Effector memory CD8-positive, alpha-beta T cell (primary cell): ENCODE measurements around the gene SUB1.
"Not testable (repeated sequence)": the region's sequence is repeated elsewhere in the genome, so short reads cannot be mapped to it uniquely, and the experiment has no call there.

Experiments used
- ATAC-seq: fragments of 150-1000 bp; cut with Tn5 transposase; replicated peaks from 2 replicates; pipeline ENCODE4 v1.10.0; 2021; ENCODE audit warnings: mild to moderate bottlenecking, moderate library complexity
- DNase-seq, 3 experiments: peaks; one replicate each; pipeline ENCODE4 v3.0.0; 2021
- H3K27ac Mint-ChIP-seq, 2 donors: one replicate each; pipeline ENCODE4 v1.8.0; 2022; ENCODE audit warnings: mild to moderate bottlenecking in 2 of 2, mixed read lengths in 2 of 2, moderate library complexity in 2 of 2
- H3K27me3 Mint-ChIP-seq, 2 donors: one replicate each; pipeline ENCODE4 v1.8.0; 2022; ENCODE audit warnings: mixed read lengths in 2 of 2
- H3K36me3 Mint-ChIP-seq: one replicate; pipeline ENCODE4 v1.8.0; 2022; ENCODE audit warnings: mild to moderate bottlenecking, moderate library complexity, mixed read lengths; ENCODE audit not compliant: insufficient read depth
- H3K4me1 Mint-ChIP-seq, 2 donors: one replicate each; pipeline ENCODE4 v1.8.0; 2022; ENCODE audit warnings: low read depth in 2 of 2, mixed read lengths in 2 of 2
- H3K4me3 Mint-ChIP-seq, 2 donors: one replicate each; pipeline ENCODE4 v1.8.0; 2022; ENCODE audit warnings: mild to moderate bottlenecking in 2 of 2, mixed read lengths in 2 of 2, moderate library complexity in 2 of 2
- H3K9me3 Mint-ChIP-seq, 2 donors: one replicate each; pipeline ENCODE4 v1.8.0; 2022; ENCODE audit warnings: mixed read lengths in 2 of 2

The SUB1 gene

GRCh38 chr5:32621256-32621655, 35.9 kb downstream of the SUB1 start:
- Mint-ChIP-seq H3K4me1 (no peaks in the 10 kb centered on the region), H3K9me3 (no peaks in the 10 kb centered on the region), H3K27ac (no peak overlapping the region), H3K27me3 (peaks cover 4 to 10% of the 10 kb centered on the region in 2 donors), H3K36me3 (no peaks in the 10 kb centered on the region), H3K4me3 (no peak overlapping the region)
- ATAC-seq (no peak), DNase-seq (no peak)

- Mint-ChIP-seq H3K36me3 (no peaks in the 10 kb centered on the region), H3K9me3 (no peaks in the 10 kb centered on the region), H3K27ac (no peak overlapping the region), H3K4me3 (no peak overlapping the region), H3K4me1 (no peaks in the 10 kb centered on the region), H3K27me3 (peaks cover 7 to 10% of the 10 kb centered on the region in 2 donors)
- DNase-seq (no peak), ATAC-seq (no peak)
These were observed 39.7 kb downstream of the SUB1 start for GRCh38 chr5:32625106-32625505.

GRCh38 chr5:32625547-32625946, 40.2 kb downstream of the SUB1 start:
- Mint-ChIP-seq H3K27me3 (peaks cover 7 to 10% of the 10 kb centered on the region in 2 donors), H3K4me1 (no peaks in the 10 kb centered on the region), H3K9me3 (no peaks in the 10 kb centered on the region), H3K36me3 (no peaks in the 10 kb centered on the region), H3K4me3 (no peak overlapping the region), H3K27ac (no peak overlapping the region)
- no peak for DNase-seq
- ATAC-seq, result no peak

- Mint-ChIP-seq H3K27ac (no peak overlapping the region), H3K27me3 (peaks cover 4 to 7% of the 10 kb centered on the region in 2 donors), H3K4me3 (no peak overlapping the region), H3K4me1 (no peaks in the 10 kb centered on the region), H3K36me3 (no peaks in the 10 kb centered on the region), H3K9me3 (no peaks in the 10 kb centered on the region)
- ATAC-seq, result no peak
- DNase-seq, result no peak
These were observed 42.0 kb downstream of the SUB1 start for GRCh38 chr5:32627219-32627870.

GRCh38 chr5:32628049-32628844, 42.9 kb downstream of the SUB1 start:
- no peak for DNase-seq
- Mint-ChIP-seq H3K27me3 (peaks cover 0 to 7% of the 10 kb centered on the region in 2 donors), H3K27ac (no peak overlapping the region), H3K4me1 (no peaks in the 10 kb centered on the region), H3K9me3 (no peaks in the 10 kb centered on the region), H3K36me3 (no peaks in the 10 kb centered on the region), H3K4me3 (no peak overlapping the region)
- no peak for ATAC-seq

- ATAC-seq (no peak), DNase-seq (no peak)
- Mint-ChIP-seq H3K36me3 (no peaks in the 10 kb centered on the region), H3K27ac (no peak overlapping the region), H3K27me3 (peaks cover 0 to 6% of the 10 kb centered on the region in 2 donors), H3K9me3 (no peaks in the 10 kb centered on the region), H3K4me3 (no peak overlapping the region), H3K4me1 (no peaks in the 10 kb centered on the region)
These were observed 45.6 kb downstream of the SUB1 start for GRCh38 chr5:32630867-32631491.

GRCh38 chr5:32633017-32633416, 47.7 kb downstream of the SUB1 start:
- H3K4me1 Mint-ChIP-seq, result not testable (repeated sequence)

GRCh38 chr5:32638309-32638708, 53.0 kb downstream of the SUB1 start:
- DNase-seq (no peak), ATAC-seq (no peak)
- no peak overlapping the region for H3K4me3 Mint-ChIP-seq
- H3K27ac Mint-ChIP-seq, result no peak overlapping the region
- H3K4me1 Mint-ChIP-seq, result no peaks in the 10 kb centered on the region
- H3K27me3 Mint-ChIP-seq, result peaks cover 0 to 8% of the 10 kb centered on the region in 2 donors
- H3K9me3 Mint-ChIP-seq, result no peaks in the 10 kb centered on the region
- H3K36me3 Mint-ChIP-seq, result no peaks in the 10 kb centered on the region

More at GRCh38 chr5:32633017-32633416, 47.7 kb downstream of the SUB1 start:
- not testable (repeated sequence) for DNase-seq, H3K9me3 Mint-ChIP-seq, H3K36me3 Mint-ChIP-seq, H3K27me3 Mint-ChIP-seq, H3K27ac Mint-ChIP-seq, ATAC-seq, H3K4me3 Mint-ChIP-seq

GRCh38 chr5:32639943-32640342, 54.6 kb downstream of the SUB1 start:
- Mint-ChIP-seq H3K4me3 (no peak overlapping the region), H3K27me3 (peaks cover 0 to 8% of the 10 kb centered on the region in 2 donors), H3K4me1 (no peaks in the 10 kb centered on the region), H3K36me3 (no peaks in the 10 kb centered on the region), H3K27ac (no peak overlapping the region), H3K9me3 (no peaks in the 10 kb centered on the region)
- DNase-seq, result no peak
- no peak for ATAC-seq

GRCh38 chr5:32642276-32643002, 57.1 kb downstream of the SUB1 start:
- DNase-seq, result no peak
- H3K27ac Mint-ChIP-seq, result no peak overlapping the region
- no peak for ATAC-seq
- no peaks in the 10 kb centered on the region for H3K36me3 Mint-ChIP-seq
- no peaks in the 10 kb centered on the region for H3K9me3 Mint-ChIP-seq
- no peak overlapping the region for H3K4me3 Mint-ChIP-seq
- H3K4me1 Mint-ChIP-seq, result no peaks in the 10 kb centered on the region
- peaks cover 0 to 8% of the 10 kb centered on the region in 2 donors for H3K27me3 Mint-ChIP-seq

- peaks cover 0 to 2% of the 10 kb centered on the region in 2 donors for H3K4me1 Mint-ChIP-seq
- H3K9me3 Mint-ChIP-seq, result no peaks in the 10 kb centered on the region
- DNase-seq (no peak), ATAC-seq (no peak)
- H3K36me3 Mint-ChIP-seq, result no peaks in the 10 kb centered on the region
- peaks cover 0 to 14% of the 10 kb centered on the region in 2 donors for H3K27me3 Mint-ChIP-seq
- H3K4me3 Mint-ChIP-seq, result no peak overlapping the region
- H3K27ac Mint-ChIP-seq, result no peak overlapping the region
These were observed 59.9 kb downstream of the SUB1 start for GRCh38 chr5:32645246-32645645.

- no peak overlapping the region for H3K27ac Mint-ChIP-seq
- H3K4me3 Mint-ChIP-seq, result no peak overlapping the region
- H3K9me3 Mint-ChIP-seq, result no peaks in the 10 kb centered on the region
- ATAC-seq, result no peak
- peaks cover 0 to 9% of the 10 kb centered on the region in 2 donors for H3K27me3 Mint-ChIP-seq
- DNase-seq, result no peak
- H3K36me3 Mint-ChIP-seq, result no peaks in the 10 kb centered on the region
- H3K4me1 Mint-ChIP-seq, result peaks cover 0 to 2% of the 10 kb centered on the region in 2 donors
These were observed 61.0 kb downstream of the SUB1 start for GRCh38 chr5:32646061-32646969.
